ENCODE data around the gene ARL15.

DNA sequence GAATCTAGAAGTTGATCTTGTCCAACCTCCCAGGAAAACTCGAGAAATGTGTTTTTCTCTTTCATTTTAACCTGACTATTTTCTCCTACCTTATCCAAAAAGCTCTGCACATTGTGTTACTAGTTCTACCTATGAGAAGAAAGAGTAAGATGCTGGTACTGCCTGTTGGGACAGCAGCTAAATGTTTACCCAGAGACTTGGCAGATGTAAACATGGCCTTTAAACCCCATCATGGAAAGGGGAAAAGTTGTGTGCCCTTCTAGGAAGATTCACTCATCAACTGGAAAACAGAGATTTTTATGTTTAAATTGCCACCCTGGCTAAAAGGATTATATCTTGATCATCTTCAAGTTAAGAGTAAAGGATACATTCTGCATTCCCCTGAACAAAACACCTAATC, 3.5 kb downstream of the ARL15 start:
- TF ChIP-seq, protein P1, sequence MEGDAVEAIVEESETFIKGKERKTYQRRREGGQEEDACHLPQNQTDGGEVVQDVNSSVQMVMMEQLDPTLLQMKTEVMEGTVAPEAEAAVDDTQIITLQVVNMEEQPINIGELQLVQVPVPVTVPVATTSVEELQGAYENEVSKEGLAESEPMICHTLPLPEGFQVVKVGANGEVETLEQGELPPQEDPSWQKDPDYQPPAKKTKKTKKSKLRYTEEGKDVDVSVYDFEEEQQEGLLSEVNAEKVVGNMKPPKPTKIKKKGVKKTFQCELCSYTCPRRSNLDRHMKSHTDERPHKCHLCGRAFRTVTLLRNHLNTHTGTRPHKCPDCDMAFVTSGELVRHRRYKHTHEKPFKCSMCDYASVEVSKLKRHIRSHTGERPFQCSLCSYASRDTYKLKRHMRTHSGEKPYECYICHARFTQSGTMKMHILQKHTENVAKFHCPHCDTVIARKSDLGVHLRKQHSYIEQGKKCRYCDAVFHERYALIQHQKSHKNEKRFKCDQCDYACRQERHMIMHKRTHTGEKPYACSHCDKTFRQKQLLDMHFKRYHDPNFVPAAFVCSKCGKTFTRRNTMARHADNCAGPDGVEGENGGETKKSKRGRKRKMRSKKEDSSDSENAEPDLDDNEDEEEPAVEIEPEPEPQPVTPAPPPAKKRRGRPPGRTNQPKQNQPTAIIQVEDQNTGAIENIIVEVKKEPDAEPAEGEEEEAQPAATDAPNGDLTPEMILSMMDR (IDR thresholded peaks at IDR 0.05; ENCODE audit: extremely low read depth in 1 of 2, insufficient read depth in 1 of 2, low read depth in 1 of 2, low read length in 2 of 2) = no peak
- no peak for TF ChIP-seq POLR2A (IDR thresholded peaks at IDR 0.05; ENCODE audit: low read depth, low read length)

Measured in endothelial cell of umbilical vein (primary cell).